Peyer's patch (tissue), 4 donors: ENCODE data around the gene FSTL5. TPM values are rescaled to one million over a fixed set of nuclear protein-coding genes. Genes with fewer than 3 reads are reported as not detected.

Source experiments
- DNase-seq, 3 donors: peaks; one replicate each; pipeline ENCODE4 v3.0.0-alpha.2; 2017 to 2019
- H3K27ac ChIP-seq, 4 donors: fragments of 200-600 bp; sonication (generic); one replicate each; pipeline ENCODE4 v1.5.1; 2016 to 2019
- H3K27me3 ChIP-seq, 2 donors: fragments of 200-600 bp; sonication (generic); one replicate each; pipeline ENCODE4 v1.5.1; 2019
- H3K36me3 ChIP-seq, 3 donors: fragments of 200-600 bp; sonication (generic); one replicate each; pipeline ENCODE4 v1.5.1; 2016 to 2019
- H3K4me1 ChIP-seq, 4 donors: fragments of 200-600 bp; sonication (generic); one replicate each; pipeline ENCODE4 v1.5.1; 2016 to 2019
- H3K4me3 ChIP-seq, 4 donors: fragments of 200-600 bp; sonication (generic); 1 replicate in 3 of 4; 2 replicates in 1 of 4; pipeline ENCODE4 v1.5.1; 2016 to 2019; ENCODE audit warnings: mild to moderate bottlenecking in 1 of 4
- H3K9me3 ChIP-seq, 4 donors: fragments of 200-600 bp; sonication (generic); one replicate each; pipeline ENCODE4 v1.5.1; 2016 to 2019; ENCODE audit warnings: mild to moderate bottlenecking in 1 of 4
- CTCF ChIP-seq, 6 experiments: fragments of 450-650 bp in 4 of 6; fragments of 200-600 bp in 2 of 6; sonication (generic) in 1 of 6; IDR thresholded peaks; one replicate each; pipeline ENCODE4 v1.5.1; 2017 to 2019; ENCODE audit warnings: antibody characterized with exemption in 6 of 6, mild to moderate bottlenecking in 3 of 6, moderate library complexity in 1 of 6
- POLR2A ChIP-seq, 2 donors: fragments of 450-650 bp; IDR thresholded peaks; one replicate each; pipeline ENCODE4 v1.5.1; 2017; ENCODE audit warnings: antibody characterized with exemption in 2 of 2, mild to moderate bottlenecking in 2 of 2, moderate library complexity in 2 of 2
- total RNA-seq, 4 donors: library from RNA; depleted of rRNA; stranded (reverse); fragments of >200 nt; gene quantifications; one replicate each; pipeline ENCODE4 v1.1.0, GENCODE V29; 2016

FSTL5 gene
- total RNA-seq, 4 donors from 2014 or later, result 1.7 TPM; not detected in 3

DNA sequence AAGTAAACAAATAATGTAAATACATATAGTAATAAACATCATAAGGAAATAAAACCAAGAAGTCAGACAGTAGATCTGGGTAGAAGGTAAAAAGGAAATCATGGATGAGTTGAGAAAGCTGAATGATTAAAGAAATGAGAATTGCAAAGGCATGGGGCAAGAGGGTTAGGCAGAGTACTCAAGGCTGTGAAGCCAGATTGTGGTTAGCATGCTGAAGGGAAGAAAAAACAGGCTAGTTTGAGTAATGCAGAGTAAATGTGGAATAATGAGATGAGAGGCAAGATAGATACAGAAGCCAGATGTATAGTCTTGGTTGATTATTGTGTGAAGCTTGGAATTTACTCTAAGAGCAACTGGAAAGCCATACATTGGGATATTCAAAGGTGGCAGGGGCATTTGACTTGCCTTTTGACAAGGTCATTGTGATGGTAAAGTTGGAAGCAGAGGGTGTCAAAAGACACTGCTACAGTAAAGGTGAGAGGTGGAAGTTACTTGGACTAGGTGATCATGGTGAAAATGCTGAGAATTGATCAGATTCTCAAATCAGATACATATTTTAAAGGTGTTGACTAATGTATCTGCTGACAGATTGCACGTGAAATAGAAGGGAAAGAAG, 307.0 kb downstream of the FSTL5 start:
- no peaks in the 10 kb centered on the region for H3K27me3 ChIP-seq
- no peaks in the 10 kb centered on the region for H3K36me3 ChIP-seq
- no peaks in the 10 kb centered on the region for H3K4me1 ChIP-seq
- H3K9me3 ChIP-seq, result no peaks in the 10 kb centered on the region
- no peak overlapping the region for H3K4me3 ChIP-seq
- H3K27ac ChIP-seq, result no peak overlapping the region
- DNase-seq, result no peak
- no peak for TF ChIP-seq CTCF (IDR thresholded peaks at IDR 0.05)
- TF ChIP-seq POLR2A (IDR thresholded peaks at IDR 0.05), result no peak

DNA sequence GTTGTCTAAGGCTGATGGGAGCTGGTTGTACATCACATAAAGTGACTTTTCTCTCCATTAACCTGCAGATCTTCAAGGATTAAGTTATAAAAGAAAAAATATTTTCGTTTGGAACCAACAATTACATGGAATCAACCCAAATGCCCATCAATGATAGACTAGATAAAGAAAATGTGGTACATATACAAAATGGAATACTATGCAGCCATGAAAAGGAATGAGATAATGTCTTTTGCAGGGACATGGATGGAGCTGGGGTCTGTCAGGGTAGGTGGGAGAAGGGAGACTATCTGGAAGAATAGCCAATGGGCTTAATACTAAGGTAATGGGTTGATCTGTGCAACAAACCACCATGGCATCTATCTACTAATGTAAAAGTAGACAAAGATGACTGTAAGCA, 313.2 kb downstream of the FSTL5 start:
- Histone ChIP-seq H3K9me3 (peaks cover 0 to 4% (median 0%) of the 10 kb centered on the region in 4 donors), H3K27ac (no peak overlapping the region), H3K4me1 (no peaks in the 10 kb centered on the region), H3K27me3 (no peaks in the 10 kb centered on the region), H3K36me3 (no peaks in the 10 kb centered on the region), H3K4me3 (no peak overlapping the region)
- no peak for DNase-seq
- TF ChIP-seq POLR2A (IDR thresholded peaks at IDR 0.05) (no peak), CTCF (IDR thresholded peaks at IDR 0.05) (no peak)

DNA sequence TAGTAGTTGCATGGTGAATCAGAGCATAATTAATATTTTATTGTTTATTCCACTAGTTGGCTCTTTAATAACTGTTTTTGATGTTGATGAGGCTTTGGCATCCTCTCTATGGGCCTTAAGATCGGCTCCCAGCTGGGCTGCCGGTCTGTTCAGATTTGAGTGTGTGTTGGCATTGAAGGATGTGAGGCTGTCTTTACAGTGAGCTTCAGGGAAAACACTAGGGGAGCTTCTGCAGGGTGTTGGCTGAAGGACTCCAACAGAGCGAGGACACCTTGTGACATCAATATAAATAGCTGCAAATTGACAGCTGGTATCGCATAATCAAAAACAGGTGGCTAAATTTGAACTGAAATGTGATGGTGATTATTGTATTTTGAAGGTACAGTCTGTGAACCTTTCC, 322.0 kb downstream of the FSTL5 start:
- H3K27me3 ChIP-seq, result no peaks in the 10 kb centered on the region
- no peak for DNase-seq
- no peaks in the 10 kb centered on the region for H3K36me3 ChIP-seq
- H3K9me3 ChIP-seq, result no peaks in the 10 kb centered on the region
- no peaks in the 10 kb centered on the region for H3K4me1 ChIP-seq
- no peak overlapping the region for H3K4me3 ChIP-seq
- TF ChIP-seq CTCF (IDR thresholded peaks at IDR 0.05) (no peak), POLR2A (IDR thresholded peaks at IDR 0.05) (no peak)
- H3K27ac ChIP-seq, result no peak overlapping the region

DNA sequence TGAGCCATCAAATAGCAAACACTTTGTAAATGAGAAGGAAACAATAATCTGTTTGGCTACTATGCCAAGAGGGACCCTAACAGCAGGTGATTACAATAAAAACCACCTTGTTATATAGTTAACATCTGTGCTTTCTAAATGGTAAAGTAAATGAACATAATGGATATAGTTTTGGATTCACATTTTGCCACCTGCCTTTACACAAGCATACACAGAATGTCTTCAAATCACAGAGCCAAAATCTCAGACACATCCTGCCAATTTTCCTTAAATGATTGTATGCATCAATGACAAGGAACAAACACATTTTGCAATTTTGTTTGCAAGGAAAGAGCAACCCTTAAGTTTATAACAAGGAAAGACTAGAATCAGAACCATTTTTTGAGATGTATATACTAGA, 334.2 kb downstream of the FSTL5 start:
- Histone ChIP-seq H3K4me3 (no peak overlapping the region), H3K27ac (no peak overlapping the region), H3K36me3 (no peaks in the 10 kb centered on the region), H3K4me1 (no peaks in the 10 kb centered on the region), H3K9me3 (no peaks in the 10 kb centered on the region), H3K27me3 (no peaks in the 10 kb centered on the region)
- DNase-seq, result no peak
- TF ChIP-seq POLR2A (IDR thresholded peaks at IDR 0.05), result no peak
- TF ChIP-seq CTCF (IDR thresholded peaks at IDR 0.05), result no peak

DNA sequence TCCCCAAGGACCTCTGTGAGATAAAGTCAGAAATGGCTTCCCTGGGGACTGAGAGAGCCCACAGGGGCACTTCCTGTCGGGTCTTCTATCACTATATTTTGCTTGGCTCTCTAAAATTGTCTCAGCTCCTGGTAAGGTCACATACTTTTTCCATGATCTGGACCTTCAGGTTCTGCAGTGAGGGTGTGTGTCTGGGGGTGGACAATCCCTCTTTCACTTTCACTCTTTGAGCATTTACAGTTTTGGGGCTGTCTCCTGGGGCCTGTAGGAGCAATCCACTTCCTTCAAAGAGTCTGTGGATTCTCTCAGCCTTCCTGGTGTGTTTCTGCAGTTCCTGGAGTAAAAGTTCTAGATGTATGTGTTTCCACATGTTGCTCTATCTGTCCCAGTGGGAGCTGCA, 335.7 kb downstream of the FSTL5 start:
- Histone ChIP-seq H3K9me3 (no peaks in the 10 kb centered on the region), H3K27ac (no peak overlapping the region), H3K36me3 (no peaks in the 10 kb centered on the region), H3K27me3 (no peaks in the 10 kb centered on the region), H3K4me1 (no peaks in the 10 kb centered on the region), H3K4me3 (no peak overlapping the region)
- no peak for DNase-seq
- TF ChIP-seq POLR2A (IDR thresholded peaks at IDR 0.05) (no peak), CTCF (IDR thresholded peaks at IDR 0.05) (no peak)

- no peak for DNase-seq
- H3K27me3 ChIP-seq, result no peaks in the 10 kb centered on the region
- no peaks in the 10 kb centered on the region for H3K4me1 ChIP-seq
- H3K9me3 ChIP-seq, result no peaks in the 10 kb centered on the region
- H3K4me3 ChIP-seq, result no peak overlapping the region
- no peaks in the 10 kb centered on the region for H3K36me3 ChIP-seq
- no peak overlapping the region for H3K27ac ChIP-seq
- TF ChIP-seq POLR2A (IDR thresholded peaks at IDR 0.05), result no peak
These were observed 336.8 kb downstream of the FSTL5 start for GRCh38 chr4:161827013-161827412.
